Right lobe of liver (tissue), 6 donors: Measurements from ENCODE around the gene ATXN1. TPM values are rescaled to one million over a fixed set of nuclear protein-coding genes. Genes with fewer than 3 reads are reported as not detected.
"Not testable (repeated sequence)": the region's sequence is repeated elsewhere in the genome, so short reads cannot be mapped to it uniquely, and the experiment has no call there.

ENCODE experiments used
- ATAC-seq, 4 donors: fragments of 200-7000 bp; cut with Tn5 transposase; one replicate each; pipeline ENCODE4 v1.9.1; 2020; ENCODE audit warnings: mild to moderate bottlenecking in 4 of 4, moderate library complexity in 4 of 4
- DNase-seq, 3 donors: peaks; one replicate each; pipeline ENCODE4 v3.0.0-alpha.2; 2020
- H3K27ac ChIP-seq, 3 donors: fragments of 200-600 bp; one replicate each; pipeline ENCODE4 v1.8.0; 2022
- H3K27me3 ChIP-seq, 2 donors: fragments of 200-600 bp; one replicate each; pipeline ENCODE4 v1.8.0; 2022
- H3K36me3 ChIP-seq, 4 donors: fragments of 200-600 bp; sonication (generic) in 1 of 4; one replicate each; pipeline versions ENCODE4 v1.5.1 to v1.8.0; 2017 to 2022; ENCODE audit warnings: control low read depth in 1 of 4
- H3K4me1 ChIP-seq, 4 donors: fragments of 200-600 bp; sonication (generic) in 1 of 4; one replicate each; pipeline versions ENCODE4 v1.5.1 to v1.8.0; 2017 to 2022; ENCODE audit warnings: control low read depth in 1 of 4
- H3K4me3 ChIP-seq, 3 donors: fragments of 200-600 bp; one replicate each; pipeline ENCODE4 v1.8.0; 2022
- H3K9me3 ChIP-seq, 4 donors: fragments of 200-600 bp; sonication (generic) in 1 of 4; one replicate each; pipeline versions ENCODE4 v1.5.1 to v1.8.0; 2017 to 2022; ENCODE audit warnings: control low read depth in 1 of 4
- CTCF ChIP-seq, 4 donors: fragments of 200-600 bp in 3 of 4; fragments of 450-650 bp in 1 of 4; IDR thresholded peaks; one replicate each; pipeline versions ENCODE4 v1.5.1 to v1.8.0; 2016 to 2022; ENCODE audit warnings: antibody characterized with exemption in 4 of 4, mild to moderate bottlenecking in 2 of 4
- POLR2A ChIP-seq: fragments of 450-650 bp; IDR thresholded peaks from one replicate; pipeline ENCODE4 v1.6.1; 2017; ENCODE audit warnings: antibody characterized with exemption, mild to moderate bottlenecking
- WGBS: methylation state at CpG from one replicate; pipeline ENCODE4 v1.1.6; 2018; ENCODE audit warnings: low coverage, low lambda C conversion rate; ENCODE audit not compliant: insufficient coverage; ENCODE audit errors: missing lambda C conversion rate; 5-methylcytosine and 5-hydroxymethylcytosine counted together
- intact Hi-C, 2 donors: fragments of 100-400 bp; cut with DNase I; formaldehyde crosslinking; loops; one replicate each; pipeline versions ENCODE4 v1.11.2 to v1.14.1; 2022
- total RNA-seq, 6 experiments: library from RNA; depleted of rRNA in 2 of 6; stranded (reverse); fragments of >200 nt in 2 of 6; fragmentation: NEBNext Ultra II Directional in 3 of 6; extraction: Animal tissue kit (Norgen Biotek cat#: 25700) in 3 of 6; gene quantifications; one replicate each; pipeline versions ENCODE4 v1.1.0 to v1.2.4, GENCODE V29; 2016 to 2023
- donor health status: DM: no; HTN: yes; CAD: no.
- donor health status: DM: no; HTN: no; CAD: no.
- donor health status: DM: no; HTN: no; CAD: no.
- donor health status: DM: no; HTN: yes; CAD: no.
- donor health status: DM: no; HTN: yes; CAD: no.

Gene ATXN1
- total RNA-seq, 6 experiments from 2014 or later, result 23.2 to 28.7 (median 25.0) TPM

- DNase-seq, result peak in 2 of 3 donors; percentile 48 to 57
- no peaks in the 10 kb centered on the region for H3K9me3 ChIP-seq
- intact Hi-C loops, result loop anchor here in 1 of 2 donors (10.0 kb wide), 1 partner anchor 75 kb away; no protein-coding TSS in a partner anchor
- no peak for TF ChIP-seq POLR2A
- peak; percentile 53 to 65 (median 56) for TF ChIP-seq CTCF (IDR thresholded peaks at IDR 0.05)
- H3K27ac ChIP-seq, result no peak overlapping the region
- H3K4me3 ChIP-seq, result no peak overlapping the region
- no peaks in the 10 kb centered on the region for H3K4me1 ChIP-seq
- WGBS, result 63% methylated on average over 12 of the region's 19 CpGs
- H3K27me3 ChIP-seq, result no peaks in the 10 kb centered on the region
- peaks cover 0 to 4% (median under 1%) of the 10 kb centered on the region in 4 donors for H3K36me3 ChIP-seq
- peak; percentile 67 to 79 (median 73) for ATAC-seq
Measured at GRCh38 chr6:16409531-16410441, 351.5 kb downstream of the ATXN1 start.

DNA sequence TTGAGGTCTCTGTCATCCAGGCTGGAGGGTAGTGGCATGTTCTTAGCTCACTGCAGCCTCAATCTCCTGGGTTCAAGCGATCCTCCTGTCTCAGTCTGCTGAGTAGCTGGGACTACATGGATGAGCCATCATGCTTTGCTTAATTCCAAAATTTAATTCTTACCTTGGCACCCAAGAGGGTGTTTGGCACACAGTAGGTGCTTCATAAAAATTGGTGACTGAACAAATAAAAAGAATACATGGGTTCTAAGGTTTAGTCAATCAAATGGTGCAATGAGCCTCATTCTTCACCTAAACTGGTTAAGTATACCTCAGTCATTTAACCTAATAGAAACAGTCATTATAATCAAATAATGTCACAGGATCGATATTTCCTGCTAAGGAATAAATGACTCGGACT lies 352.5 kb downstream of the ATXN1 start:
- ATAC-seq (no peak), DNase-seq (no peak)
- Histone ChIP-seq H3K36me3 (peaks cover 0 to 4% (median under 1%) of the 10 kb centered on the region in 4 donors), H3K9me3 (no peaks in the 10 kb centered on the region), H3K27me3 (no peaks in the 10 kb centered on the region), H3K27ac (no peak overlapping the region), H3K4me1 (no peaks in the 10 kb centered on the region), H3K4me3 (no peak overlapping the region)
- TF ChIP-seq CTCF (IDR thresholded peaks at IDR 0.05), result no peak
- TF ChIP-seq POLR2A, result no peak
- intact Hi-C loops, result loop anchor here in 1 of 2 donors (10.0 kb wide), 1 partner anchor 74 kb away; no protein-coding TSS in a partner anchor
- 98% methylated on average over 3 of the region's 3 CpGs for WGBS

- Histone ChIP-seq H3K4me1 (no peaks in the 10 kb centered on the region), H3K27me3 (no peaks in the 10 kb centered on the region), H3K4me3 (no peak overlapping the region), H3K27ac (no peak overlapping the region), H3K9me3 (no peaks in the 10 kb centered on the region), H3K36me3 (peaks cover 0 to 4% (median under 1%) of the 10 kb centered on the region in 4 donors)
- DNase-seq, result no peak
- ATAC-seq, result no peak
- intact Hi-C loops, result loop anchor here in 1 of 2 donors (10.0 kb wide), 1 partner anchor 72 kb away; no protein-coding TSS in a partner anchor
- 97% methylated on average over 2 of the region's 2 CpGs for WGBS
- TF ChIP-seq CTCF (IDR thresholded peaks at IDR 0.05), result no peak
- no peak for TF ChIP-seq POLR2A
Measured at GRCh38 chr6:16406966-16407365, 354.3 kb downstream of the ATXN1 start.

DNA sequence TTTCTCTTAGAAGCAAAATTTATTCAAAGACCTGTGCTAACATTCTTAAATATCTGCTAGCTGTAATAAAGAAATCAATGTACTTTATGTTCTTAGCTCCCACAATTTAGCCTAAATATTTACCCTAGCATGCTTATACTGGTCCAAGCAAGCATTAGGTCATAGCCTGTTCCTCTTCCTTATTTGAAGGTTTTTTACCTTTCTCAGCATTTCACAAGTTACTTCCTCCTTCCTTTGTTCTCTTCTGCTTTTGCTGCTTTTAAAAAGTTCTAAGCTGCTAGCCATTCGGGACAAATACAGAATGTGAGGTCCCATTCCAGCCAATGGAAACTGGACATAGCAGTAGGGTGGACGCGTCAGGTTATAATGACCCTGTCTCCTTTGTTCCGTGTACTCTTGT lies 354.7 kb downstream of the ATXN1 start:
- intact Hi-C loops, result loop anchor here in 1 of 2 donors (10.0 kb wide), 1 partner anchor 72 kb away; no protein-coding TSS in a partner anchor

DNA sequence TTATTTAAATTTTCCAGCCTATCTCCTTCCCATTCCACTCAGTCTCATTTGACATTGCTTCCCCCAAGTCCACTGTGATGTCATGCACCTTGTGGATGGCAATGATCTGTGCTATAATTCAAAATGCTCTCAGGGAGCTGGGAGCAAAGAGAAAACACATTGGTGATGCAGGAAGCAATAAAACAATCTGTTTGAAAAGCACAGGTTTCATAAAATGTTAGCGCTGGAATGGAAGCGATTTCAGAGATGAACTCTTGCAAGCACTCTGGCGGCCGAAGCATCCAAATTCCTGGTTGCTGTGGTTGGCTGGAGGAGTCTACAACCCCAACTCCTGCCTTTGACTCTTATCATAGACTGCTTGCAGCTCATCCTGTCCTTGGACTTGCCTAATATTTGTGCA lies 355.9 kb downstream of the ATXN1 start:
- 100% methylated on average over 4 of the region's 4 CpGs for WGBS
- Histone ChIP-seq H3K9me3 (no peaks in the 10 kb centered on the region), H3K4me1 (no peaks in the 10 kb centered on the region), H3K36me3 (peaks cover 0 to 4% (median under 1%) of the 10 kb centered on the region in 4 donors), H3K27ac (no peak overlapping the region), H3K4me3 (no peak overlapping the region), H3K27me3 (no peaks in the 10 kb centered on the region)
- intact Hi-C loops, result loop anchor here in 1 of 2 donors (10.0 kb wide), 1 partner anchor 71 kb away; no protein-coding TSS in a partner anchor
- TF ChIP-seq POLR2A (no peak), CTCF (IDR thresholded peaks at IDR 0.05) (no peak)
- ATAC-seq (no peak), DNase-seq (no peak)

More for the DNA sequence above, 354.7 kb downstream of the ATXN1 start:
- DNase-seq, H3K27ac ChIP-seq, ATAC-seq, H3K27me3 ChIP-seq, H3K4me1 ChIP-seq, H3K9me3 ChIP-seq, H3K36me3 ChIP-seq, H3K4me3 ChIP-seq: not testable (repeated sequence)
- 85% methylated on average over 4 of the region's 4 CpGs for WGBS
